ENCODE data around the gene MAP4K1.

Gene MAP4K1

DNA sequence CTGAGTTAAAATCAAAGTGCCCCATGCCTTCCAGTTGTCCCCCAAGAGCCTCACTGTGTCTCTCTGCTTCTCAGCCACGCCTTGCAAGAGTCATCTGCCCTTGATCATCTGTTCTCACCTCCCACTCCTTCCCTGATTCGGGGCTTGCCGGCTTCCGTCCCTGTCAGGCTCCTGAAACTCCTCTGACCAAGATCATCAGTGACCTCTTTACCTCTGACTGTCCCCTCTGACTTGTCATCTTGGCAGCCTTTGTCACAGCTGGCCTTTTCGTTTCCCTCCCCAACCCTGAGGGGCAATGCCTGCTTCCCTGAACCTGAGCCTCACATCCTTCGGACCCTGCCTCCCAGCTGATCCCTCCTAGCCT lies 66.3 kb downstream of the MAP4K1 start:
- Histone ChIP-seq H3K18ac (ENCODE audit: low read length) (no peak overlapping the region), H2AFZ (ENCODE audit: insufficient read depth, low read length, poor library complexity) (no peak overlapping the region), H2BK5ac (ENCODE audit: low read depth, low read length, poor library complexity) (no peak overlapping the region), H2BK120ac (ENCODE audit: insufficient read depth, low read length, poor library complexity) (no peak overlapping the region), H3K27ac (ENCODE audit: low read depth, low read length) (no peak overlapping the region), H4K91ac (ENCODE audit: low read depth, low read length) (no peak overlapping the region), H3K4me2 (ENCODE audit: low read length) (no peak overlapping the region), H3K79me1 (ENCODE audit: low read length) (no peaks in the 10 kb centered on the region), H2BK12ac (ENCODE audit: low read length) (no peak overlapping the region), H3K27me3 (ENCODE audit: insufficient read depth, low read length) (no peaks in the 10 kb centered on the region), H4K8ac (ENCODE audit: low read depth, low read length) (no peak overlapping the region), H3K9me3 (ENCODE audit: insufficient read depth, low read depth, low read length) (no peaks in the 10 kb centered on the region), H3K4ac (ENCODE audit: low read depth, low read length) (no peak overlapping the region), H3K9ac (ENCODE audit: low read length) (no peak overlapping the region), H3K4me1 (ENCODE audit: control insufficient read depth in 1 of 2, insufficient read depth in 2 of 2, low read length in 2 of 2) (no peaks in the 10 kb centered on the region), H3K36me3 (ENCODE audit: control insufficient read depth in 1 of 2, insufficient read depth in 2 of 2, low read length in 2 of 2) (no peaks in the 10 kb centered on the region), H3K14ac (ENCODE audit: low read length) (no peak overlapping the region), H2AK5ac (ENCODE audit: low read length) (no peak overlapping the region), H4K12ac (ENCODE audit: low read depth, low read length) (no peak overlapping the region), H3K23ac (ENCODE audit: low read length) (no peak overlapping the region), H3K4me3 (ENCODE audit: low read depth, low read length) (no peak overlapping the region), H3K79me2 (ENCODE audit: control insufficient read depth, insufficient read depth, low read length, poor library complexity) (no peaks in the 10 kb centered on the region)
- no peak for DNase-seq
- WGBS (ENCODE audit: extremely low coverage, insufficient coverage, insufficient read length): no CpG with 5 or more reads among the region's 6 CpGs

- H3K9me3 ChIP-seq (ENCODE audit: insufficient read depth, low read depth, low read length): no peaks in the 10 kb centered on the region
- H2BK12ac ChIP-seq (ENCODE audit: low read length): no peak overlapping the region
- H3K4me3 ChIP-seq (ENCODE audit: low read depth, low read length): no peak overlapping the region
- H3K18ac ChIP-seq (ENCODE audit: low read length): no peak overlapping the region
- no peak overlapping the region for H3K4ac ChIP-seq (ENCODE audit: low read depth, low read length)
- H3K14ac ChIP-seq (ENCODE audit: low read length): no peak overlapping the region
- H2AFZ ChIP-seq (ENCODE audit: insufficient read depth, low read length, poor library complexity): no peak overlapping the region
- H4K12ac ChIP-seq (ENCODE audit: low read depth, low read length): no peak overlapping the region
- H2BK5ac ChIP-seq (ENCODE audit: low read depth, low read length, poor library complexity): no peak overlapping the region
- H3K9ac ChIP-seq (ENCODE audit: low read length): no peak overlapping the region
- no peak overlapping the region for H4K8ac ChIP-seq (ENCODE audit: low read depth, low read length)
- no peaks in the 10 kb centered on the region for H3K79me1 ChIP-seq (ENCODE audit: low read length)
- no peak overlapping the region for H3K27ac ChIP-seq (ENCODE audit: low read depth, low read length)
- no peak overlapping the region for H2AK5ac ChIP-seq (ENCODE audit: low read length)
- no peaks in the 10 kb centered on the region for H3K27me3 ChIP-seq (ENCODE audit: insufficient read depth, low read length)
- H3K23ac ChIP-seq (ENCODE audit: low read length): no peak overlapping the region
- H3K4me2 ChIP-seq (ENCODE audit: low read length): no peak overlapping the region
- no peaks in the 10 kb centered on the region for H3K79me2 ChIP-seq (ENCODE audit: control insufficient read depth, insufficient read depth, low read length, poor library complexity)
- H4K91ac ChIP-seq (ENCODE audit: low read depth, low read length): no peak overlapping the region
- DNase-seq: no peak
- no peak overlapping the region for H2BK120ac ChIP-seq (ENCODE audit: insufficient read depth, low read length, poor library complexity)
- H3K4me1 ChIP-seq (ENCODE audit: control insufficient read depth in 1 of 2, insufficient read depth in 2 of 2, low read length in 2 of 2): peaks cover 0 to under 1% of the 10 kb centered on the region in 2 experiments
- H3K36me3 ChIP-seq (ENCODE audit: control insufficient read depth in 1 of 2, insufficient read depth in 2 of 2, low read length in 2 of 2): no peaks in the 10 kb centered on the region
- no CpG with 5 or more reads among the region's 3 CpGs for WGBS (ENCODE audit: extremely low coverage, insufficient coverage, insufficient read length)
Observed at GRCh38 chr19:38550376-38550775, 67.4 kb downstream of the MAP4K1 start.

DNA sequence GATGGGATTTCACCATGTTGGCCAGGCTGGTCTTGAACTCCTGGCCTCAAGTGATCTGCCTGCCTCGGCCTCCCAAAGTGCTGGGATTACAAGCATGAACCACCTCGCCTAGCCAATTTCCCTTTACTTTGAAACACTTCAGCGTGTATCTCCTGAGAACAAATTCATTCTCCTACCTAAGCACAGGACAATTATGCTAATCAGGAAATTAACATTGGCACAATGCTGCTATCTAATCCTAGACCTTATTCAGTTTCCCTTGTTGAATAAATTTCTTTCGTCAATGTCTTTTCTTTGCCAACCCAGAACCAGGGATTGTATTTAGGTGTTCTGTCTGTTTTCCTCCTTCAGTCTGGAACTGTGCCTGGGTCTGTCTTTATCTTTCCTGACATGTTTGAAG lies 67.8 kb downstream of the MAP4K1 start:
- Histone ChIP-seq H3K9me3 (ENCODE audit: insufficient read depth, low read depth, low read length) (no peaks in the 10 kb centered on the region), H3K79me2 (ENCODE audit: control insufficient read depth, insufficient read depth, low read length, poor library complexity) (no peaks in the 10 kb centered on the region), H3K27me3 (ENCODE audit: insufficient read depth, low read length) (no peaks in the 10 kb centered on the region), H3K14ac (ENCODE audit: low read length) (no peak overlapping the region), H2AK5ac (ENCODE audit: low read length) (no peak overlapping the region), H3K4me2 (ENCODE audit: low read length) (no peak overlapping the region), H4K8ac (ENCODE audit: low read depth, low read length) (no peak overlapping the region), H3K9ac (ENCODE audit: low read length) (no peak overlapping the region), H2BK120ac (ENCODE audit: insufficient read depth, low read length, poor library complexity) (no peak overlapping the region), H3K4me3 (ENCODE audit: low read depth, low read length) (no peak overlapping the region), H3K79me1 (ENCODE audit: low read length) (no peaks in the 10 kb centered on the region), H3K18ac (ENCODE audit: low read length) (no peak overlapping the region), H3K23ac (ENCODE audit: low read length) (no peak overlapping the region), H3K4me1 (ENCODE audit: control insufficient read depth in 1 of 2, insufficient read depth in 2 of 2, low read length in 2 of 2) (peaks cover 0 to 4% of the 10 kb centered on the region in 2 experiments), H4K91ac (ENCODE audit: low read depth, low read length) (no peak overlapping the region), H3K27ac (ENCODE audit: low read depth, low read length) (no peak overlapping the region), H3K4ac (ENCODE audit: low read depth, low read length) (no peak overlapping the region), H2BK12ac (ENCODE audit: low read length) (no peak overlapping the region), H2BK5ac (ENCODE audit: low read depth, low read length, poor library complexity) (no peak overlapping the region), H4K12ac (ENCODE audit: low read depth, low read length) (no peak overlapping the region), H2AFZ (ENCODE audit: insufficient read depth, low read length, poor library complexity) (no peak overlapping the region), H3K36me3 (ENCODE audit: control insufficient read depth in 1 of 2, insufficient read depth in 2 of 2, low read length in 2 of 2) (no peaks in the 10 kb centered on the region)
- no CpG with 5 or more reads among the region's 4 CpGs for WGBS (ENCODE audit: extremely low coverage, insufficient coverage, insufficient read length)
- no peak for DNase-seq

- no peak overlapping the region for H3K27ac ChIP-seq (ENCODE audit: low read depth, low read length)
- H3K4ac ChIP-seq (ENCODE audit: low read depth, low read length): no peak overlapping the region
- H3K79me2 ChIP-seq (ENCODE audit: control insufficient read depth, insufficient read depth, low read length, poor library complexity): no peaks in the 10 kb centered on the region
- H3K18ac ChIP-seq (ENCODE audit: low read length): no peak overlapping the region
- H3K27me3 ChIP-seq (ENCODE audit: insufficient read depth, low read length): no peaks in the 10 kb centered on the region
- H2BK5ac ChIP-seq (ENCODE audit: low read depth, low read length, poor library complexity): no peak overlapping the region
- H3K9ac ChIP-seq (ENCODE audit: low read length): no peak overlapping the region
- H3K36me3 ChIP-seq (ENCODE audit: control insufficient read depth in 1 of 2, insufficient read depth in 2 of 2, low read length in 2 of 2): no peaks in the 10 kb centered on the region
- no peak overlapping the region for H3K14ac ChIP-seq (ENCODE audit: low read length)
- H4K91ac ChIP-seq (ENCODE audit: low read depth, low read length): no peak overlapping the region
- no CpG with 5 or more reads among the region's 5 CpGs for WGBS (ENCODE audit: extremely low coverage, insufficient coverage, insufficient read length)
- no peaks in the 10 kb centered on the region for H3K79me1 ChIP-seq (ENCODE audit: low read length)
- H4K8ac ChIP-seq (ENCODE audit: low read depth, low read length): no peak overlapping the region
- H2BK120ac ChIP-seq (ENCODE audit: insufficient read depth, low read length, poor library complexity): no peak overlapping the region
- H3K4me2 ChIP-seq (ENCODE audit: low read length): no peak overlapping the region
- H3K4me1 ChIP-seq (ENCODE audit: control insufficient read depth in 1 of 2, insufficient read depth in 2 of 2, low read length in 2 of 2): peaks cover 0 to 4% of the 10 kb centered on the region in 2 experiments
- DNase-seq: no peak
- H4K12ac ChIP-seq (ENCODE audit: low read depth, low read length): no peak overlapping the region
- H3K4me3 ChIP-seq (ENCODE audit: low read depth, low read length): no peak overlapping the region
- no peaks in the 10 kb centered on the region for H3K9me3 ChIP-seq (ENCODE audit: insufficient read depth, low read depth, low read length)
- H2AFZ ChIP-seq (ENCODE audit: insufficient read depth, low read length, poor library complexity): no peak overlapping the region
- H2BK12ac ChIP-seq (ENCODE audit: low read length): no peak overlapping the region
- H3K23ac ChIP-seq (ENCODE audit: low read length): no peak overlapping the region
- no peak overlapping the region for H2AK5ac ChIP-seq (ENCODE audit: low read length)
Observed at GRCh38 chr19:38549061-38549460, 68.7 kb downstream of the MAP4K1 start.

Data from trophoblast cell (in vitro differentiated cells and primary cell).